ENCODE measurements around the gene CPSF4L. TPM values are rescaled to one million over a fixed set of nuclear protein-coding genes. Genes with fewer than 3 reads are reported as not detected.

Gene CPSF4L
- total and polyA plus RNA-seq, 2 of the 13 experiments (the other 11 are each of a cell fraction or from before 2014, with no cell fraction given), result 0.73 to 1.6 TPM

- TF ChIP-seq ZBTB8A (CRISPR knock-in tag; IDR thresholded peaks at IDR 0.05; ENCODE audit: borderline replicate concordance, low read depth) (no peak), KMT2A (CRISPR knock-in tag; IDR thresholded peaks at IDR 0.05) (no peak), MTF2 (CRISPR knock-in tag; IDR thresholded peaks at IDR 0.05; ENCODE audit: borderline replicate concordance) (no peak), ATRX (CRISPR knock-in tag; IDR thresholded peaks at IDR 0.05; ENCODE audit: borderline replicate concordance) (no peak)
Measured at GRCh38 chr17:73249700-73250099, 12.0 kb downstream of the CPSF4L start (continued).

- POLR2A ChIA-PET, result no interaction called here
- Histone ChIP-seq H3K4me2 (ENCODE audit: low read depth, low read length) (no peak overlapping the region), H3K27me3 (ENCODE audit: control insufficient read depth in 1 of 2, insufficient read depth in 2 of 2, low read length in 2 of 2) (no peaks in the 10 kb centered on the region), H3K79me2 (ENCODE audit: insufficient read depth, low read length) (no peaks in the 10 kb centered on the region), H3K9ac (ENCODE audit: insufficient read depth, low read depth, low read length) (no peak overlapping the region), H3K36me3 (replicated peaks in 1 of 2; ENCODE audit: control insufficient read depth in 1 of 2, insufficient read depth in 2 of 2, low read length in 2 of 2) (peaks cover 10 to 20% of the 10 kb centered on the region in 2 experiments), H3K27ac (ENCODE audit: extremely low read length, insufficient read depth, low read length) (no peak overlapping the region), H3K4me1 (ENCODE audit: insufficient read depth, low read length) (peaks cover 11% of the 10 kb centered on the region), H3K4me3 (replicated peaks in 1 of 3; ENCODE audit: insufficient read depth in 1 of 3, low read depth in 2 of 3, low read length in 3 of 3) (no peak overlapping the region), H3K9me3 (ENCODE audit: low read length) (no peaks in the 10 kb centered on the region), H4K20me1 (ENCODE audit: insufficient read depth, low read length) (no peaks in the 10 kb centered on the region), H2AFZ (ENCODE audit: low read length) (no peak overlapping the region)
- DNase-seq (ENCODE audit: low spot score), result no peak
- TF ChIP-seq TMF1 (CRISPR knock-in tag; IDR thresholded peaks at IDR 0.05; ENCODE audit: low read depth) (no peak), ZNF792 (CRISPR knock-in tag; IDR thresholded peaks at IDR 0.05) (no peak), ETV6 (CRISPR knock-in tag; conservative IDR thresholded peaks at IDR 0.05) (no peak), REPIN1 (CRISPR knock-in tag; IDR thresholded peaks at IDR 0.05; ENCODE audit: borderline replicate concordance, low read depth) (no peak), NONO (IDR thresholded peaks at IDR 0.05) (no peak), NONO (CRISPR knock-in tag; conservative IDR thresholded peaks at IDR 0.05) (no peak), MIXL1 (CRISPR knock-in tag; IDR thresholded peaks at IDR 0.05) (no peak), ZNF468 (CRISPR knock-in tag; IDR thresholded peaks at IDR 0.05) (no peak), SRSF4 (IDR thresholded peaks at IDR 0.05; ENCODE audit: low read depth, low read length, poor library complexity, severe bottlenecking) (no peak), ZMAT3 (CRISPR knock-in tag; conservative IDR thresholded peaks at IDR 0.05) (no peak), ZSCAN5A (CRISPR knock-in tag; IDR thresholded peaks at IDR 0.05; ENCODE audit: borderline replicate concordance) (no peak), ZNF770 (CRISPR knock-in tag; IDR thresholded peaks at IDR 0.05) (no peak), ESRRA (CRISPR knock-in tag; IDR thresholded peaks at IDR 0.05; ENCODE audit: low read depth) (no peak), ARNT2 (CRISPR knock-in tag; IDR thresholded peaks at IDR 0.05; ENCODE audit: low read depth) (no peak)
- no peak for ATAC-seq
- no peak for FAIRE-seq
- 98% methylated on average over 10 of the region's 10 CpGs for WGBS (ENCODE audit: low lambda C conversion rate)
- intact Hi-C loops (cut with micrococcal nuclease; ENCODE audit: unreplicated experiment) (no loop called here), in situ Hi-C loops (cut with HindIII; ENCODE audit: extremely low pct_ligation_motif_present, low pct_unique_long_range_greater_than_20kb) (no loop called here)
- no TSS peak for BruUV-seq (replicated peaks)
- CTCF ChIA-PET (ENCODE audit: low intra/inter-chr PET ratio, low total read pairs), result no interaction called here
Measured at GRCh38 chr17:73248532-73248931, 13.1 kb downstream of the CPSF4L start.

Measured in HepG2 (cell line).